GM12864 (cell line): ENCODE data around the gene NYNRIN.
"Not testable (repeated sequence)": the region's sequence is repeated elsewhere in the genome, so short reads cannot be mapped to it uniquely, and the experiment has no call there.

Source experiments
- DNase-seq: peaks from one replicate; pipeline ENCODE4 v3.0.0-alpha.2; 2011; ENCODE audit warnings: low read depth
- H3K4me3 ChIP-seq: 2 replicates; pipeline ENCODE4 v1.5.1; 2011; ENCODE audit warnings: mild to moderate bottlenecking, low read depth, low read length, control low read depth
- CTCF ChIP-seq: IDR thresholded peaks from 2 replicates; pipeline ENCODE4 v1.5.1; 2011; ENCODE audit warnings: low read depth, mild to moderate bottlenecking, moderate library complexity, low read length, control low read depth, inconsistent platforms; ENCODE audit errors: missing control alignments

Gene NYNRIN

GRCh38 chr14:24398653-24399446, at the start of gene NYNRIN:
Gene NYNRIN (plus strand): TSS chr14:24399003. CDS start chr14:24399247, 244 bp downstream.
- no peak for DNase-seq
- TF ChIP-seq CTCF: no peak
- H3K4me3 ChIP-seq: no peak within 1 kb of the TSS

GRCh38 chr14:24349742-24350141, 49.1 kb upstream of the NYNRIN start:
- TF ChIP-seq CTCF: no peak
- no peak overlapping the region for H3K4me3 ChIP-seq
- no peak for DNase-seq

- H3K4me3 ChIP-seq: no peak overlapping the region
- no peak for DNase-seq
- TF ChIP-seq CTCF: no peak
Observed at GRCh38 chr14:24351517-24351916, 47.3 kb upstream of the NYNRIN start.

DNA sequence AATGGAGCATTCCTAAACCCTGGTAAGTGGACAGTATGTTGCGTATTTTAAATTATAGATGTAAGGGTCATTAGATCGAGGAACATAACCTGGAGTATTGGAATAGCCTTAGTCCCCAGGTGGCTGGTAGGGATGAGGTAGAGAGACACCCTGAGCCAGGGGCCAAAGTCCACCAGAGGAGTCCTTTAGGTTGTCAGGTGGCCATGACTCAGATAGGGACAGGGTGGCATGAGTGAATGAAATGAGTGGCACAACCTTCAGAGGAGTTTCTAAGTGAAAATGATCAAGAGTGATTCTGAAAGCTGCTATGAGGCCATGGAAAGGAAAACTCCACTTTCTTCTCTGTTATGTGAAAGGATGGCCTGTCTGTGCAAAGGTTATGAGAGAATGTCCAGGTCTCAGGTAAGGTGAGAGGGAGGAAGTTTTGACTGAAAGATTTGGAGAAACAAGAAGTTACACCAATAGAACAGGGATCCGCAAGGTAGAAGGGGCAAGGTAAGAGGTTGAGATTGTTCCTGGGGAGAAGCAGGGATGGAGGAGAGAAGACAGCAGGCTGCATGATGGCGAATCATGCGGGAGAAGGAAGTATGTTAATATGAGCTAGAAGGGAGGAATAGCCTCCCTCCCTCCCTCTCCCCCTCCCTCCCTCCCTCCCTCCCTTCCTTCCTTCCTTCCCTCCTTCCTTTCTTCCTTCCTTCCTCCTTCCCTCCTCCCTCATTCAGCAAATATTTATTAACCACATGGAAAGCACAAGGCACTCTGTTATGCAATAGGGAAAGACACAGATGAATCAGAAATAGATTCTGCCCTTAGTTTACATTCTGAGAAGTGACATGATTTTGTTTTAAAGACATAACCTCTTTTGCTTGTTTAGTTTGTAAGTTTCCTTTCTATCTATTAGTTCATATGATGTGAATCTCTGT, 45.0 kb upstream of the NYNRIN start:
- no peak overlapping the region for H3K4me3 ChIP-seq
- no peak for DNase-seq
- no peak for TF ChIP-seq CTCF

DNA sequence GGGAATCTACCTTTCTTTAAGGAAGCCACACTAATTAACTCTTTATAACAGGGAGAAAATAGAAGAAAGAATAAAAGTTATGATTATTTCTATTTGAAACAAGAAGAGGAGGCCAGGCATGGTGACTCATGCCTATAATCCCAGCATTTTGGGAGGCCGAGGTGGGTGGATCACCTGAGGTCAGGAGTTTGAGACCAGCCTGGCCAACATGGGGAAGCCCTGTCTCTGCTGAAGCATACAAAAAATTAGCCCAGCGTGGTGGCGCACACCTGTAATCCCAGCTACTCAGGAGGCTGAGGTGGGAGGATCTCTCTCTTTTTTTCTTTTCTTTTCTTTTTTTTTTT, 44.3 kb upstream of the NYNRIN start:
- DNase-seq, H3K4me3 ChIP-seq: not testable (repeated sequence)

GRCh38 chr14:24355009-24355408, 43.8 kb upstream of the NYNRIN start:
- no peak for DNase-seq
- H3K4me3 ChIP-seq: no peak overlapping the region
- TF ChIP-seq CTCF: no peak

DNA sequence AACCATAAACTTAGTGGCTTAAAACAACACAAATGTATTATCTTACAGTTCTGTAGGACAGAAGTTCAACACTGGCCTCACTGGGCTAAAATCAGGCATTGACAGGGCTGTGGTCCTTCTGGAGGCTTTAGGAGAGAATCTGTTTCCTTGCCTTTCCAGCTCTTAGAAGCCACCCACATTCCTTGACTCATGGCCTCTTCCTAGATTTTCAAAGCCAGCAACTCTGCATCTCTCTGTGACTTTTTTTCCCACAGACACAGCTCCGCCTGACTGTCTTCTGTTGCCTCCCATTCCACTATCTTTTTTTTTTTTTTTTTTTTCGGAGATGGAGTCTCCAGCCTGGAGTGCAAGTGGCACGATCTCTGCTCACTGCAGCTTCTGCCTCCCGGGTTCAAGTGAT, 42.6 kb upstream of the NYNRIN start:
- no peak for TF ChIP-seq CTCF
- H3K4me3 ChIP-seq: no peak overlapping the region
- DNase-seq: no peak
